ENCODE data around the gene WFDC1.
"Not testable (repeated sequence)": the region's sequence is repeated elsewhere in the genome, so short reads cannot be mapped to it uniquely, and the experiment has no call there.

The WFDC1 gene

GRCh38 chr16:84334058-84334457, 39.4 kb downstream of the WFDC1 start:
- Histone ChIP-seq H3K4me1 (ENCODE audit: control insufficient read depth, insufficient read depth, low read length) (peaks cover 6% of the 10 kb centered on the region), H3K27me3 (ENCODE audit: control insufficient read depth, insufficient read depth, low read length) (no peaks in the 10 kb centered on the region), H3K4me3 (ENCODE audit: low read depth, low read length) (no peak overlapping the region), H3K9ac (ENCODE audit: low read depth, low read length) (no peak overlapping the region), H3K36me3 (ENCODE audit: control insufficient read depth, insufficient read depth, low read length) (no peaks in the 10 kb centered on the region), H3K9me3 (ENCODE audit: control insufficient read depth, insufficient read depth, low read length) (no peaks in the 10 kb centered on the region)

GRCh38 chr16:84334482-84334881, 39.8 kb downstream of the WFDC1 start:
- no peaks in the 10 kb centered on the region for H3K36me3 ChIP-seq (ENCODE audit: control insufficient read depth, insufficient read depth, low read length)
- H3K4me3 ChIP-seq (ENCODE audit: low read depth, low read length), result no peak overlapping the region
- H3K9me3 ChIP-seq (ENCODE audit: control insufficient read depth, insufficient read depth, low read length), result no peaks in the 10 kb centered on the region
- no peaks in the 10 kb centered on the region for H3K27me3 ChIP-seq (ENCODE audit: control insufficient read depth, insufficient read depth, low read length)
- H3K4me1 ChIP-seq (ENCODE audit: control insufficient read depth, insufficient read depth, low read length), result peaks cover 6% of the 10 kb centered on the region
- H3K9ac ChIP-seq (ENCODE audit: low read depth, low read length), result no peak overlapping the region

GRCh38 chr16:84337236-84337635, 42.6 kb downstream of the WFDC1 start:
- not testable (repeated sequence) for H3K27me3 ChIP-seq (ENCODE audit: control insufficient read depth, insufficient read depth, low read length); H3K36me3 ChIP-seq (ENCODE audit: control insufficient read depth, insufficient read depth, low read length); H3K9ac ChIP-seq (ENCODE audit: low read depth, low read length); H3K4me1 ChIP-seq (ENCODE audit: control insufficient read depth, insufficient read depth, low read length); H3K9me3 ChIP-seq (ENCODE audit: control insufficient read depth, insufficient read depth, low read length); H3K4me3 ChIP-seq (ENCODE audit: low read depth, low read length)

- Histone ChIP-seq H3K27me3 (ENCODE audit: control insufficient read depth, insufficient read depth, low read length) (no peaks in the 10 kb centered on the region), H3K9me3 (ENCODE audit: control insufficient read depth, insufficient read depth, low read length) (no peaks in the 10 kb centered on the region), H3K9ac (ENCODE audit: low read depth, low read length) (no peak overlapping the region), H3K36me3 (ENCODE audit: control insufficient read depth, insufficient read depth, low read length) (no peaks in the 10 kb centered on the region), H3K4me1 (ENCODE audit: control insufficient read depth, insufficient read depth, low read length) (no peaks in the 10 kb centered on the region), H3K4me3 (ENCODE audit: low read depth, low read length) (no peak overlapping the region)
These were observed 44.6 kb downstream of the WFDC1 start for GRCh38 chr16:84339311-84339710.

- Histone ChIP-seq H3K9me3 (ENCODE audit: control insufficient read depth, insufficient read depth, low read length) (no peaks in the 10 kb centered on the region), H3K9ac (ENCODE audit: low read depth, low read length) (no peak overlapping the region), H3K27me3 (ENCODE audit: control insufficient read depth, insufficient read depth, low read length) (no peaks in the 10 kb centered on the region), H3K36me3 (ENCODE audit: control insufficient read depth, insufficient read depth, low read length) (no peaks in the 10 kb centered on the region), H3K4me3 (ENCODE audit: low read depth, low read length) (no peak overlapping the region), H3K4me1 (ENCODE audit: control insufficient read depth, insufficient read depth, low read length) (no peaks in the 10 kb centered on the region)
These were observed 45.1 kb downstream of the WFDC1 start for GRCh38 chr16:84339766-84340165.

- H3K9me3 ChIP-seq (ENCODE audit: control insufficient read depth, insufficient read depth, low read length), result no peaks in the 10 kb centered on the region
- H3K27me3 ChIP-seq (ENCODE audit: control insufficient read depth, insufficient read depth, low read length), result no peaks in the 10 kb centered on the region
- H3K4me3 ChIP-seq (ENCODE audit: low read depth, low read length), result no peak overlapping the region
- H3K9ac ChIP-seq (ENCODE audit: low read depth, low read length), result no peak overlapping the region
- no peaks in the 10 kb centered on the region for H3K36me3 ChIP-seq (ENCODE audit: control insufficient read depth, insufficient read depth, low read length)
- no peaks in the 10 kb centered on the region for H3K4me1 ChIP-seq (ENCODE audit: control insufficient read depth, insufficient read depth, low read length)
These were observed 45.8 kb downstream of the WFDC1 start for GRCh38 chr16:84340325-84341040.

GRCh38 chr16:84341528-84342295, 47.0 kb downstream of the WFDC1 start:
- Histone ChIP-seq H3K4me1 (ENCODE audit: control insufficient read depth, insufficient read depth, low read length) (no peaks in the 10 kb centered on the region), H3K9ac (ENCODE audit: low read depth, low read length) (no peak overlapping the region), H3K27me3 (ENCODE audit: control insufficient read depth, insufficient read depth, low read length) (no peaks in the 10 kb centered on the region), H3K4me3 (ENCODE audit: low read depth, low read length) (no peak overlapping the region), H3K9me3 (ENCODE audit: control insufficient read depth, insufficient read depth, low read length) (no peaks in the 10 kb centered on the region), H3K36me3 (ENCODE audit: control insufficient read depth, insufficient read depth, low read length) (no peaks in the 10 kb centered on the region)

GRCh38 chr16:84343800-84344199, 49.1 kb downstream of the WFDC1 start:
- H3K9ac ChIP-seq (ENCODE audit: low read depth, low read length); H3K9me3 ChIP-seq (ENCODE audit: control insufficient read depth, insufficient read depth, low read length); H3K36me3 ChIP-seq (ENCODE audit: control insufficient read depth, insufficient read depth, low read length); H3K4me1 ChIP-seq (ENCODE audit: control insufficient read depth, insufficient read depth, low read length); H3K27me3 ChIP-seq (ENCODE audit: control insufficient read depth, insufficient read depth, low read length); H3K4me3 ChIP-seq (ENCODE audit: low read depth, low read length): not testable (repeated sequence)

- Histone ChIP-seq H3K36me3 (ENCODE audit: control insufficient read depth, insufficient read depth, low read length) (no peaks in the 10 kb centered on the region), H3K9ac (ENCODE audit: low read depth, low read length) (no peak overlapping the region), H3K4me3 (ENCODE audit: low read depth, low read length) (no peak overlapping the region), H3K9me3 (ENCODE audit: control insufficient read depth, insufficient read depth, low read length) (no peaks in the 10 kb centered on the region), H3K4me1 (ENCODE audit: control insufficient read depth, insufficient read depth, low read length) (no peaks in the 10 kb centered on the region), H3K27me3 (ENCODE audit: control insufficient read depth, insufficient read depth, low read length) (no peaks in the 10 kb centered on the region)
These were observed 50.1 kb downstream of the WFDC1 start for GRCh38 chr16:84344781-84345180.

GRCh38 chr16:84347161-84347560, 52.5 kb downstream of the WFDC1 start:
- Histone ChIP-seq H3K4me1 (ENCODE audit: control insufficient read depth, insufficient read depth, low read length) (no peaks in the 10 kb centered on the region), H3K27me3 (ENCODE audit: control insufficient read depth, insufficient read depth, low read length) (no peaks in the 10 kb centered on the region), H3K9ac (ENCODE audit: low read depth, low read length) (no peak overlapping the region), H3K9me3 (ENCODE audit: control insufficient read depth, insufficient read depth, low read length) (no peaks in the 10 kb centered on the region), H3K36me3 (ENCODE audit: control insufficient read depth, insufficient read depth, low read length) (no peaks in the 10 kb centered on the region), H3K4me3 (ENCODE audit: low read depth, low read length) (no peak overlapping the region)

- Histone ChIP-seq H3K4me1 (ENCODE audit: control insufficient read depth, insufficient read depth, low read length) (no peaks in the 10 kb centered on the region), H3K4me3 (ENCODE audit: low read depth, low read length) (no peak overlapping the region), H3K9ac (ENCODE audit: low read depth, low read length) (no peak overlapping the region), H3K27me3 (ENCODE audit: control insufficient read depth, insufficient read depth, low read length) (no peaks in the 10 kb centered on the region), H3K36me3 (ENCODE audit: control insufficient read depth, insufficient read depth, low read length) (no peaks in the 10 kb centered on the region), H3K9me3 (ENCODE audit: control insufficient read depth, insufficient read depth, low read length) (no peaks in the 10 kb centered on the region)
These were observed 53.8 kb downstream of the WFDC1 start for GRCh38 chr16:84348386-84348888.

All from iPS-15b (cell line).